Muscle layer of duodenum (tissue), 2 donors: ENCODE results near the gene STK4.

ENCODE experiments used
- H3K27ac ChIP-seq: one replicate; pipeline ENCODE4 v1.7.0; 2013; ENCODE audit warnings: mild to moderate bottlenecking, low read length
- H3K27me3 ChIP-seq: one replicate; pipeline ENCODE4 v1.7.0; 2013; ENCODE audit warnings: low read depth, mild to moderate bottlenecking, control low read depth, low read length
- H3K36me3 ChIP-seq, 2 donors: one replicate each; pipeline ENCODE4 v1.7.0; 2013; ENCODE audit warnings: low read length in 2 of 2, control low read depth in 1 of 2, mild to moderate bottlenecking in 1 of 2; ENCODE audit not compliant: insufficient read depth in 2 of 2, control insufficient read depth in 1 of 2
- H3K4me1 ChIP-seq, 2 donors: one replicate each; pipeline ENCODE4 v1.7.0; 2013; ENCODE audit warnings: low read length in 2 of 2, mild to moderate bottlenecking in 2 of 2, control low read depth in 1 of 2, moderate library complexity in 1 of 2; ENCODE audit not compliant: insufficient read depth in 2 of 2, control insufficient read depth in 1 of 2
- H3K4me3 ChIP-seq, 2 donors: one replicate each; pipeline ENCODE4 v1.7.0; 2013; ENCODE audit warnings: low read length in 2 of 2, low read depth in 1 of 2, mild to moderate bottlenecking in 1 of 2
- H3K9me3 ChIP-seq, 2 donors: one replicate each; pipeline ENCODE4 v1.7.0; 2013; ENCODE audit warnings: low read length in 2 of 2, control low read depth in 1 of 2, mild to moderate bottlenecking in 1 of 2; ENCODE audit not compliant: control insufficient read depth in 1 of 2
- donor health status: healthy.

Gene STK4

DNA sequence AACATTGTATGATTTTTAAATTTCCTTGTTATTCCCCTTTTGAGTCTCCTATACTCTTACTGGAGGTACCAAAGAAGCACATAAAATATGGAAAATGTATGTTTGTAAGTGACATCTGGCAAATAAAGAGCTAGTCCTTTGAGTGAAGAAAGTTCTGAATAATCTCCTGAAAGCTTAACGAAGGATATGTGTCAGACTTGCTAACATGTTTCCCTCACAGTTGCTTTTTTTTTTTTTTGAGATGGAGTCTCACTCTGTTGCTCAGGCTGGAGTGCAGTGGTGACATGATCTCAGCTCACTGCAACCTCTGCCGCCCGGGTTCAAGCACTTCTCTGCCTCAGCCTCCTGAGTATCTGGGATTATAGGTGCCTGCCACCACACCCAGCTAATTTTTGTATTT is 63.6 kb downstream of the STK4 start:
- no peaks in the 10 kb centered on the region for H3K27me3 ChIP-seq
- no peaks in the 10 kb centered on the region for H3K4me1 ChIP-seq
- peaks cover 16 to 21% of the 10 kb centered on the region in 2 donors for H3K36me3 ChIP-seq
- no peak overlapping the region for H3K4me3 ChIP-seq
- H3K27ac ChIP-seq, result no peak overlapping the region
- H3K9me3 ChIP-seq, result no peaks in the 10 kb centered on the region

DNA sequence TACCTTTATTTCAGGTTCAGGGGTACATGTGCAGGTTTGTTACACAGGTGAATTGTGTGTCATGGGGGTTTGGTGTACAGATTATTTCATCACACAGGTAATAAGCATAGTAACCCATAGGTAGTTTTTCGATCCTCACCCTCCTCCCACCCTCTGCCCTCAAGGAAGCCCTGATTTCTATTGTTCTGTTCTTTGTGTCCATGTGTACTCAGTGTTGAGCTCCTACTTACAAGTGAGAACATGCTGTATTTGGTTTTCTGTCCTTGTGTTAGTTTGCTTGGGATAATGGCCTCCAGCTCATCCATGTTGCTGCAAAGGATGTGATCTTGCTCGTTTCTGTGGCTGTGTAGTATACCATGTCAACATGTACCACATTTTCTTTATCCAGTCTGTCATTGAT is 66.0 kb downstream of the STK4 start:
- no peak overlapping the region for H3K4me3 ChIP-seq
- H3K36me3 ChIP-seq, result peaks cover 0 to 11% of the 10 kb centered on the region in 2 donors
- no peaks in the 10 kb centered on the region for H3K27me3 ChIP-seq
- H3K4me1 ChIP-seq, result no peaks in the 10 kb centered on the region
- H3K9me3 ChIP-seq, result no peaks in the 10 kb centered on the region
- H3K27ac ChIP-seq, result no peak overlapping the region

DNA sequence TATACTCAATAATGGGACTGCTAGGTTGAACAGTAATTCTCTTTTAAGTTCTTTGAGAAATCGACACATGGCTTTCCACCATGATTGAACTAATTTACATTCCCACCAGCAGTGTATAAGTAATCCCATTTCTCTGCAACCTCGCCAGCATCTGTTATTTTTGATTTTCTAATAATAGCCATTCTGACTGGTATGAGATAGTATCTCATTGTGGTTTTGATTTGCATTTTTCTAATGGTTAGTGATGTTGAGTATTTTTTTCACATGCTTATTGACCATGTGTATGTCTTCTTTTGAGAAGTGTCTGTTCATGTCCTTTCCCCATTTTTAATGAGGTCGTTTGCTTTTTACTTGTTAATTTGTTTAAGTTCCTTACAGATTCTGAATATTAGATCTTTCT is 66.5 kb downstream of the STK4 start:
- H3K9me3 ChIP-seq, result no peaks in the 10 kb centered on the region
- H3K27ac ChIP-seq, result no peak overlapping the region
- H3K4me1 ChIP-seq, result no peaks in the 10 kb centered on the region
- H3K4me3 ChIP-seq, result no peak overlapping the region
- H3K27me3 ChIP-seq, result no peaks in the 10 kb centered on the region
- H3K36me3 ChIP-seq, result peaks cover 0 to 9% of the 10 kb centered on the region in 2 donors

DNA sequence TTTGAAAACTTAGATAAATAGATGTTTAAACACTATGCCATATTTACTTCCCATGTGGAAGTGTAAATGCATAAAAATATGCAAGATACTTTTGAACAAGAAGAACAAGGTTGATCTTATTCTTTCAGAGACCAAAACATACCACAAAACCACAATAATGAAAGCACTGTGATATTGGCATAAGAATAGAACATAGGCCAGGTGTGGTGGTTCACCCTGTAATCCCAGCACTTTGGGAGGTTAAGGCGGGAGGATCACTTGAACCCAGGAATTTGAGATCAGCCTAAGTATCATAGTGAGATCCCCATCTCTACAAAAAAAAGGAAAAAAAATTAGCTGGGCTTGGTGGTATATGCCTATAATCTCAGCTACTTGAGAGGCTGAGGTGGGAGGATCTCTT is 68.1 kb downstream of the STK4 start:
- no peak overlapping the region for H3K27ac ChIP-seq
- no peaks in the 10 kb centered on the region for H3K9me3 ChIP-seq
- H3K4me1 ChIP-seq, result no peaks in the 10 kb centered on the region
- H3K36me3 ChIP-seq, result peaks cover 0 to 6% of the 10 kb centered on the region in 2 donors
- H3K4me3 ChIP-seq, result no peak overlapping the region
- H3K27me3 ChIP-seq, result no peaks in the 10 kb centered on the region

DNA sequence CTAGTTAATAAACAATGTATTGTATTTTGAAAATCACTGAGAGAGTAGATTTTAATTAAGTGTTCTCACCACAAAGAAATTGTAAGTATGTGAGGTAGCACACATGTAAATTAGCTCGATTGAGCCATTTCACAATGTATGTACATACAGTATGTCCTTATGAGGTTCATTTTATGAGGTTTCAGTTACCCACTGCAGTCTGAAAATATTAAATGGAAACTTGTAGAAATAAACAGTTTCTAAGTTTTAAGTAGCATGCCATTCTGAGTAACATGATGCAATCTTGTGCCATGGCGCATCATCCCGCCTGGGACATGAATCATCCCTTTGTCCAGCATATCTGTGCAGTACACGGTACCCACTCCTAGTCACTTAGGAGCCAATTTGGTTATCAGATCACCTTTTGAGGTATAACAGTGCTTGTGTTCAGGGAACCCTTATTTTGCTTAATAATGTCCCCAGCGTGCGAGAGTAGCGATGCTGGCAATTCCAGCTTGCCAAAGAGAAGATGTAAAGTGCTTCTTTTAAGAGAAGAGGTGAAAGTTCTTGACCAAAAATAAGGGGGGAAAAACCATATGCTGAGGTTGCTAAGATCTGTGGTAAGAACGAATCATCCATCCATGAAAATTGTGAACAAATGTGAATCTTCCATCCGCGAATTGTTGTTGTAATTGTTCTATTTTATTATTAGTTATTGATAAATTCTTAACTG is 69.9 kb downstream of the STK4 start:
- Histone ChIP-seq H3K4me1 (peaks cover 0 to 3% of the 10 kb centered on the region in 2 donors), H3K4me3 (no peak overlapping the region), H3K27ac (no peak overlapping the region), H3K27me3 (no peaks in the 10 kb centered on the region), H3K9me3 (no peaks in the 10 kb centered on the region), H3K36me3 (peaks cover 0 to 2% of the 10 kb centered on the region in 2 donors)

DNA sequence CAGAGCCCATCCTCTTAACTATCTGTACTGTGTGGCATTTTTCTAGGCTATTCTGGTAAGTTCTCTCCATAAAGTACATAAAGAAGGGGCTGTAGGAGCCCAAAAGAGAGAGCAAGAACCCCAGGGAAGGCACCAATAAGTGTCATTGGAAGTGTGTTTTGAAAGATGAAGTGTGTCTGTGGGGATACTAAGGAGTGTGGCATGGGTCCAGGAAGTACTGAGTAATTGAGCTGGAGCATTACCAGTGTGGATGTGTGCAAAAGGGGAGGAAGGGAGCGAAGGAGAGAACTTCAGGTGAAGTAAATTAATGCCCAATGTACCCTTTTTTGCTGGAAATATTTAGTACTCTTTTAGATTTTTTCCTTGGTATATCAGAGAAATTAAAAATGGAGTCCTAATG is 70.7 kb downstream of the STK4 start:
- Histone ChIP-seq H3K27ac (no peak overlapping the region), H3K36me3 (no peaks in the 10 kb centered on the region), H3K4me3 (no peak overlapping the region), H3K27me3 (no peaks in the 10 kb centered on the region), H3K9me3 (no peaks in the 10 kb centered on the region), H3K4me1 (peaks cover 0 to 3% of the 10 kb centered on the region in 2 donors)

DNA sequence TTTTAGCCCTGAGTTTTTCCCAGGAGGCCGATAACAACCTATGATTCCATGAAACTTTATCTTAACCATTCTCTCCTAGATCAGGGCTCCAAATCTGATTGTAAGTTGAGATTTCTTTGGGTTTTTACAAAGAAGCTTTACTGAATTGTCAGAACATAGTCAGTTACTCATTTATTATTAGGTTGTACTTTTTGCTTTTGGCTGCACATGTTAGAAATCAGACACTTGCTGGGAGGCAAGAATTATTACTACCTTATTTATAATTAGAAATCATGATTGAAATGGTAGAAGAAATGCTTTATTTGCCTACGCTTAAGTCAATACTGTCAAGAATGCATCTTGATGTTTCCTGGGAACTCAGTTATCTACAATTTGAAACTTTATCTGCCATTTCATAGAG is 71.3 kb downstream of the STK4 start:
- Histone ChIP-seq H3K4me3 (no peak overlapping the region), H3K27me3 (no peaks in the 10 kb centered on the region), H3K9me3 (no peaks in the 10 kb centered on the region), H3K36me3 (no peaks in the 10 kb centered on the region), H3K4me1 (peaks cover 0 to 3% of the 10 kb centered on the region in 2 donors), H3K27ac (no peak overlapping the region)

DNA sequence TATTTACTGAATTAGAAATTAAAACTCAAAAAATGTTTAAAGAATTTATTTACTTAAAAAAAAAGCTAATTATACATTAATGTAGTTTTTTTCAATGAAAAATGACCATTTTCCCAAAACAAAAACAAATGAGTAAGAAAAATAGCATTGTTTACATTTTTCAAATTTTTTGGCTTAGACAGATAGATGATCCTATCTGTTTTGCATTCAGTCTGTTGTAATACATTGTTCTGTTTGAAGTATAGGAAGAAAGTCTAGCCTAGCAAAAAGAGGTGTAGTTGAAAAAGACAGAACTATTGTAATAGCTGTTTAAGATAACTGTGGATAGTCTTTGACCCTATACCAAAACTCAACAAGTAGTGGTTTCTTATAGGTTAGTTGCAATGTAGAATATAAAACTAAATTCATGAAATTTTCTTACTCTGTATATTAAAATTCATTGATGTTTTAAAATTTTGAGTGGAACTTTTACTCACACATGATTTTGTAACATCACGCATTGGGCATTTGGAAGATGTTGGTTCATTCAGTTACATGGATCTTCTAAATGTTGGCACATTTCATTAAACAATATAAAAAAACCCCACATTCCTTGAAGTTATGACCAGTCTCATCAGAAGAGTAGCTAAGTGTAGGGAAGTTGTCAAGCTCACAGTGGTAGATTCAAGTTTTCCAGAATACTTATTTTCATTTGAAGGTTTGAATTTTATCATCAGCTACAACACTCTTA is 72.6 kb downstream of the STK4 start:
- Histone ChIP-seq H3K9me3 (no peaks in the 10 kb centered on the region), H3K36me3 (no peaks in the 10 kb centered on the region), H3K27ac (no peak overlapping the region), H3K4me3 (no peak overlapping the region), H3K4me1 (peaks cover 0 to 3% of the 10 kb centered on the region in 2 donors), H3K27me3 (no peaks in the 10 kb centered on the region)

DNA sequence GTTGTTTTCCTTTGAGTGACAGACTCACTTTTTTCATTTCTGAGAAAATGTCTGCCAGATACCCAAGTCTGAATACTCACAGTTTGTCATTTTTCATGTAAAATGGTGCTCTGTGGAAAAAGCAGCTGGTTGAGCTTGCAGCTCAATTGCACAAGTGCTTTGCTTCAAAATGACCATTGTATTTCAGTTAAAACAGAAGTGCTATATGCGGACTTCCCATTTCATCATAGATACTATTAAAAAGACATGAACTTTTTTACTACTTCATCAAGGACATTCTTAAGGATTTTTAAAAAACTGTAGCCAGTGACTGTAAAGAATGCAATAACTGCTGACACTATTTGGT is 73.1 kb downstream of the STK4 start:
- Histone ChIP-seq H3K4me3 (no peak overlapping the region), H3K4me1 (peaks cover 0 to 3% of the 10 kb centered on the region in 2 donors), H3K36me3 (no peaks in the 10 kb centered on the region), H3K9me3 (no peaks in the 10 kb centered on the region), H3K27ac (no peak overlapping the region), H3K27me3 (no peaks in the 10 kb centered on the region)

DNA sequence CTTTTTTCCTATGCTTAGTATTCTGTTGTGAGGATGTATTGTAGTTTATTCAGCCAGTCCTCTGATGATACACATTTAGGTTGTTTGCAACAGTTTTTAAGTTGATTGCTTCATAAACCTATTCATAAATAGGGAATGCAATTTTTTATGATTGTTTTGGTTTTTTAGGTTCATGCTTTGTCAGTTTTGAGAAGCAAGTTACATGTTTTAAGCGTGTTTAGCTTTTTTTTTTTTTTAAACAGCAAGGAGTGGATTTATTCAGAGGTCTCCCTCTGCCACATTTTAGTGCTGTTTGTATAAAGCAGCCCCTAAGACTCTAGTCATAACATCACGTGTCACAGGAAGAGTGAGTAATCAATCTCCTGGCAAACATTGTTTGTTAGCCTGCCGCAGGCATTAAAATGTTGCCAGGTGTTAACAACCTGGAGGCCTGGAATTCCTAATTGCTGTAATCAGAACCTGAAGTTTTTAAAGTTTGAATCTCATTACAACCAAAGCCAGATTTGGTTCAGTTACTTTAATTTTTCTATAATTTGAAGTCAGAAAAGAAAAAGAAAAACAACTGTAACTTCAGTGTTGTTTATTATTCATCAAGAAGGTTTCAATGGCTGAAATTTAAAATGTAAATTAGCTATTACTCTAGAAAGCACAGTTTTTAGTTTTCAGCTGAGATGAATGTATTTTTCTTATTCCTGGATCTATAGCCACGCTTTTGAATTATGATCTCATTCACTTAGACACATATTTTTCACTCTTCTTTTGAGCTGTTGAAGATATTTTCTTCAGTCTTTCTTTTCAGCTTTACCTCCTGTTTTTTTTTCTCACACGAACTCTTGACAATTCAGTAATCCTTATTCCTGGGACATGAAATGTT is 75.4 kb downstream of the STK4 start:
- H3K4me1 ChIP-seq, result peaks cover 0 to 3% of the 10 kb centered on the region in 2 donors

DNA sequence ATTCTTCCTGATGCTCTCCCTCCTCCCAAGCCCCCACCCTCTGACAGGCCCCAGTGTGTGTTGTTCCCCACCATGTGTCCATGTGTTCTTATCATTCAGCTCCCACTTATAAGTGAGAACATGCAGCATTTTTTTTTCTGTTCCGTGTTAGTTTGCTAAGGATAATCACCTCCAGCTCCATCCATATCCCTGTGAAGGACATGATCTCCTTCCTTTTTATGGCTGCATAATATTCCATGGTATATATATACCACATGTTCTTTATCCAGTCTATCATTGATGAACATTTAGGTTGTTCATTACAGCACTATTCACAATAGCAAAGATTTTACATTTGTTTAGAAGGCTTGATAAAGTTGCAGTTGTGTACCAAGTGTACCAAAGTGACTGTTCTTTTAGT is 76.7 kb downstream of the STK4 start:
- H3K9me3 ChIP-seq, result no peaks in the 10 kb centered on the region
- H3K36me3 ChIP-seq, result no peaks in the 10 kb centered on the region
- no peak overlapping the region for H3K4me3 ChIP-seq
- H3K4me1 ChIP-seq, result peaks cover 0 to 3% of the 10 kb centered on the region in 2 donors
- no peaks in the 10 kb centered on the region for H3K27me3 ChIP-seq
- no peak overlapping the region for H3K27ac ChIP-seq

More for the DNA sequence above, 75.4 kb downstream of the STK4 start:
- no peaks in the 10 kb centered on the region for H3K27me3 ChIP-seq
- no peaks in the 10 kb centered on the region for H3K9me3 ChIP-seq
- no peak overlapping the region for H3K4me3 ChIP-seq
- no peaks in the 10 kb centered on the region for H3K36me3 ChIP-seq
- no peak overlapping the region for H3K27ac ChIP-seq
